ENCODE measurements around the gene SERTAD2. TPM values are rescaled to one million over a fixed set of nuclear protein-coding genes. Genes with fewer than 3 reads are reported as not detected.

Gene SERTAD2
- total RNA-seq, 4 donors from 2014 or later = 15.9 to 18.8 (median 17.4) TPM

GRCh38 chr2:64624108-64624610 lies 29.6 kb downstream of the SERTAD2 start:
- no peak for DNase-seq (ENCODE audit: low spot score in 2 of 2)
- H3K4me1 ChIP-seq = peaks cover 0 to 20% (median 0%) of the 10 kb centered on the region in 4 donors
- no peaks in the 10 kb centered on the region for H3K27me3 ChIP-seq
- WGBS, 2 donors = 93 to 96% methylated on average over 6 of the region's 6 CpGs
- no peaks in the 10 kb centered on the region for H3K9me3 ChIP-seq
- H3K36me3 ChIP-seq = no peaks in the 10 kb centered on the region
- TF ChIP-seq, protein P1, sequence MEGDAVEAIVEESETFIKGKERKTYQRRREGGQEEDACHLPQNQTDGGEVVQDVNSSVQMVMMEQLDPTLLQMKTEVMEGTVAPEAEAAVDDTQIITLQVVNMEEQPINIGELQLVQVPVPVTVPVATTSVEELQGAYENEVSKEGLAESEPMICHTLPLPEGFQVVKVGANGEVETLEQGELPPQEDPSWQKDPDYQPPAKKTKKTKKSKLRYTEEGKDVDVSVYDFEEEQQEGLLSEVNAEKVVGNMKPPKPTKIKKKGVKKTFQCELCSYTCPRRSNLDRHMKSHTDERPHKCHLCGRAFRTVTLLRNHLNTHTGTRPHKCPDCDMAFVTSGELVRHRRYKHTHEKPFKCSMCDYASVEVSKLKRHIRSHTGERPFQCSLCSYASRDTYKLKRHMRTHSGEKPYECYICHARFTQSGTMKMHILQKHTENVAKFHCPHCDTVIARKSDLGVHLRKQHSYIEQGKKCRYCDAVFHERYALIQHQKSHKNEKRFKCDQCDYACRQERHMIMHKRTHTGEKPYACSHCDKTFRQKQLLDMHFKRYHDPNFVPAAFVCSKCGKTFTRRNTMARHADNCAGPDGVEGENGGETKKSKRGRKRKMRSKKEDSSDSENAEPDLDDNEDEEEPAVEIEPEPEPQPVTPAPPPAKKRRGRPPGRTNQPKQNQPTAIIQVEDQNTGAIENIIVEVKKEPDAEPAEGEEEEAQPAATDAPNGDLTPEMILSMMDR (IDR thresholded peaks at IDR 0.05) = no peak
- TF ChIP-seq EP300 (IDR thresholded peaks at IDR 0.05) = no peak
- no peak for TF ChIP-seq POLR2A (IDR thresholded peaks at IDR 0.05)
- H3K4me3 ChIP-seq = no peak overlapping the region
- H3K27ac ChIP-seq = no peak overlapping the region

GRCh38 chr2:64623242-64623850 lies 30.4 kb downstream of the SERTAD2 start:
- Histone ChIP-seq H3K36me3 (no peaks in the 10 kb centered on the region), H3K27ac (no peak overlapping the region), H3K4me3 (no peak overlapping the region), H3K4me1 (peaks cover 0 to 16% (median 0%) of the 10 kb centered on the region in 4 donors), H3K27me3 (no peaks in the 10 kb centered on the region), H3K9me3 (no peaks in the 10 kb centered on the region)
- no peak for DNase-seq (ENCODE audit: low spot score in 2 of 2)
- TF ChIP-seq, protein P1 (IDR thresholded peaks at IDR 0.05) = no peak
- TF ChIP-seq POLR2A (IDR thresholded peaks at IDR 0.05) (no peak), EP300 (IDR thresholded peaks at IDR 0.05) (no peak)
- WGBS, 2 donors = 82% methylated on average over 13 of the region's 13 CpGs

- TF ChIP-seq POLR2A (IDR thresholded peaks at IDR 0.05) = no peak
- TF ChIP-seq, protein P1 (IDR thresholded peaks at IDR 0.05) = no peak
- no peak for TF ChIP-seq EP300 (IDR thresholded peaks at IDR 0.05)
- peaks cover 0 to 16% (median 0%) of the 10 kb centered on the region in 4 donors for H3K4me1 ChIP-seq
- 80 to 87% methylated on average over 10 to 13 of the region's 13 CpGs for WGBS, 2 donors
- no peaks in the 10 kb centered on the region for H3K27me3 ChIP-seq
- no peaks in the 10 kb centered on the region for H3K36me3 ChIP-seq
- DNase-seq (ENCODE audit: low spot score in 2 of 2) = no peak
- no peak overlapping the region for H3K4me3 ChIP-seq
- H3K9me3 ChIP-seq = no peaks in the 10 kb centered on the region
- H3K27ac ChIP-seq = no peak overlapping the region
Measured at GRCh38 chr2:64622443-64623241, 31.1 kb downstream of the SERTAD2 start.

- no peaks in the 10 kb centered on the region for H3K36me3 ChIP-seq
- no peak overlapping the region for H3K4me3 ChIP-seq
- WGBS, 2 donors = 77 to 86% methylated on average over 4 of the region's 4 CpGs
- TF ChIP-seq, protein P1 (IDR thresholded peaks at IDR 0.05) = no peak
- TF ChIP-seq POLR2A (IDR thresholded peaks at IDR 0.05) (no peak), EP300 (IDR thresholded peaks at IDR 0.05) (no peak)
- H3K27ac ChIP-seq = no peak overlapping the region
- no peaks in the 10 kb centered on the region for H3K9me3 ChIP-seq
- no peak for DNase-seq (ENCODE audit: low spot score in 2 of 2)
- peaks cover 0 to 14% (median 0%) of the 10 kb centered on the region in 4 donors for H3K4me1 ChIP-seq
- H3K27me3 ChIP-seq = no peaks in the 10 kb centered on the region
Measured at GRCh38 chr2:64620661-64621060, 33.1 kb downstream of the SERTAD2 start.

GRCh38 chr2:64617631-64618151 lies 36.0 kb downstream of the SERTAD2 start:
- TF ChIP-seq POLR2A (IDR thresholded peaks at IDR 0.05) (no peak), EP300 (IDR thresholded peaks at IDR 0.05) (no peak)
- TF ChIP-seq, protein P1 (IDR thresholded peaks at IDR 0.05) = no peak
- DNase-seq (ENCODE audit: low spot score in 2 of 2) = no peak
- WGBS, 2 donors = 33 to 40% methylated on average over 6 of the region's 6 CpGs
- Histone ChIP-seq H3K9me3 (no peaks in the 10 kb centered on the region), H3K36me3 (no peaks in the 10 kb centered on the region), H3K27ac (no peak overlapping the region), H3K4me3 (no peak overlapping the region), H3K4me1 (peaks cover 0 to 23% (median 0%) of the 10 kb centered on the region in 4 donors), H3K27me3 (no peaks in the 10 kb centered on the region)
